ENCODE data around the gene FOXJ3. TPM values are rescaled to one million over a fixed set of nuclear protein-coding genes. Genes with fewer than 3 reads are reported as not detected.

The FOXJ3 gene
- total RNA-seq: 15.2 and 22.6 TPM in 2 replicates
- polyA plus RNA-seq: 29.5 and 31.1 TPM in 2 replicates
- 14.0 and 14.2 TPM in 2 replicates for polyA plus RNA-seq (2012)
- 19.5 and 22.7 TPM in 2 replicates for polyA minus RNA-seq (ENCODE audit: low replicate concordance)

- Histone ChIP-seq H4K20me1 (ENCODE audit: control insufficient read depth, extremely low read depth, insufficient read depth, low read length) (no peaks in the 10 kb centered on the region), H3K36me3 (ENCODE audit: control insufficient read depth, insufficient read depth, low read length) (no peaks in the 10 kb centered on the region), H2AFZ (ENCODE audit: low read length) (peak within 1 kb of the TSS; percentile 91), H3K4me2 (ENCODE audit: extremely low read depth, insufficient read depth, low read length) (peak within 1 kb of the TSS; percentile 94), H3K4me3 (replicated peaks in 1 of 4; ENCODE audit: control extremely low read depth in 1 of 4, insufficient read depth in 1 of 4, low read depth in 3 of 4, low read length in 4 of 4) (peak within 1 kb of the TSS; percentile 76 to 95 (median 88)), H3K79me2 (ENCODE audit: control insufficient read depth, insufficient read depth, low read length) (peaks cover 43% of the 10 kb centered on the region), H3K27ac (ENCODE audit: insufficient read depth, low read length) (peak within 1 kb of the TSS; percentile 82), H3K9me3 (ENCODE audit: control insufficient read depth, insufficient read depth, low read depth, low read length) (no peaks in the 10 kb centered on the region), H3K27me3 (ENCODE audit: control insufficient read depth, insufficient read depth, low read length) (no peaks in the 10 kb centered on the region), H3K9ac (ENCODE audit: insufficient read depth, low read length) (peak within 1 kb of the TSS; percentile 92), H3K4me1 (ENCODE audit: control insufficient read depth, extremely low read depth, insufficient read depth, low read length) (peaks cover 2% of the 10 kb centered on the region)
- no peak for TF ChIP-seq EZH2 (IDR thresholded peaks at IDR 0.05; ENCODE audit: low read length, missing control alignments)
- no peak for TF ChIP-seq CTCF (conservative IDR thresholded peaks at IDR 0.05 in 1 of 2, IDR thresholded peaks at IDR 0.05 in 1 of 2; ENCODE audit: low read depth in 1 of 2, low read length in 2 of 2)
- peak; percentile 97 for DNase-seq (ENCODE audit: low read depth in 2 of 2)
Measured at GRCh38 chr1:42335050-42335808, at the start of gene FOXJ3. TSS of gene FOXJ3 (minus strand) at chr1:42335235. CDS start at chr1:42311093, 24,142 bp downstream.

- peaks cover 18% of the 10 kb centered on the region for H3K27me3 ChIP-seq (ENCODE audit: control insufficient read depth, insufficient read depth, low read length)
- no peaks in the 10 kb centered on the region for H3K4me1 ChIP-seq (ENCODE audit: control insufficient read depth, extremely low read depth, insufficient read depth, low read length)
- TF ChIP-seq CTCF (conservative IDR thresholded peaks at IDR 0.05 in 1 of 2, IDR thresholded peaks at IDR 0.05 in 1 of 2; ENCODE audit: low read depth in 1 of 2, low read length in 2 of 2): no peak
- TF ChIP-seq EZH2 (IDR thresholded peaks at IDR 0.05; ENCODE audit: low read length, missing control alignments): peak; percentile 70
- H3K36me3 ChIP-seq (ENCODE audit: control insufficient read depth, insufficient read depth, low read length): no peaks in the 10 kb centered on the region
- no peaks in the 10 kb centered on the region for H4K20me1 ChIP-seq (ENCODE audit: control insufficient read depth, extremely low read depth, insufficient read depth, low read length)
- no peak for DNase-seq (ENCODE audit: low read depth in 2 of 2)
- H3K9me3 ChIP-seq (ENCODE audit: control insufficient read depth, insufficient read depth, low read depth, low read length): no peaks in the 10 kb centered on the region
- H3K4me3 ChIP-seq (replicated peaks in 1 of 4; ENCODE audit: control extremely low read depth in 1 of 4, insufficient read depth in 1 of 4, low read depth in 3 of 4, low read length in 4 of 4): peak overlapping the region in 1 of 4 experiments; percentile 21
- H3K4me2 ChIP-seq (ENCODE audit: extremely low read depth, insufficient read depth, low read length): no peak overlapping the region
- H3K27ac ChIP-seq (ENCODE audit: insufficient read depth, low read length): no peak overlapping the region
- H2AFZ ChIP-seq (ENCODE audit: low read length): no peak overlapping the region
- no peak overlapping the region for H3K9ac ChIP-seq (ENCODE audit: insufficient read depth, low read length)
- H3K79me2 ChIP-seq (ENCODE audit: control insufficient read depth, insufficient read depth, low read length): no peaks in the 10 kb centered on the region
Measured at GRCh38 chr1:42381280-42381673, 46.2 kb upstream of the FOXJ3 start.

- Histone ChIP-seq H3K4me3 (replicated peaks in 1 of 4; ENCODE audit: control extremely low read depth in 1 of 4, insufficient read depth in 1 of 4, low read depth in 3 of 4, low read length in 4 of 4) (peak within 1 kb of the TSS in 3 of 4 experiments; percentile 21 to 46 (median 21)), H3K4me2 (ENCODE audit: extremely low read depth, insufficient read depth, low read length) (peak within 1 kb of the TSS; percentile 64), H3K9ac (ENCODE audit: insufficient read depth, low read length) (no peak within 1 kb of the TSS), H2AFZ (ENCODE audit: low read length) (peak within 1 kb of the TSS; percentile 53), H3K4me1 (ENCODE audit: control insufficient read depth, extremely low read depth, insufficient read depth, low read length) (no peaks in the 10 kb centered on the region), H3K9me3 (ENCODE audit: control insufficient read depth, insufficient read depth, low read depth, low read length) (no peaks in the 10 kb centered on the region), H3K27me3 (ENCODE audit: control insufficient read depth, insufficient read depth, low read length) (peaks cover 18% of the 10 kb centered on the region), H3K79me2 (ENCODE audit: control insufficient read depth, insufficient read depth, low read length) (no peaks in the 10 kb centered on the region), H3K27ac (ENCODE audit: insufficient read depth, low read length) (no peak within 1 kb of the TSS), H3K36me3 (ENCODE audit: control insufficient read depth, insufficient read depth, low read length) (no peaks in the 10 kb centered on the region), H4K20me1 (ENCODE audit: control insufficient read depth, extremely low read depth, insufficient read depth, low read length) (no peaks in the 10 kb centered on the region)
- peak; percentile 6 to 20 for DNase-seq (ENCODE audit: low read depth in 2 of 2)
- TF ChIP-seq EZH2 (IDR thresholded peaks at IDR 0.05; ENCODE audit: low read length, missing control alignments) (no peak), CTCF (conservative IDR thresholded peaks at IDR 0.05 in 1 of 2, IDR thresholded peaks at IDR 0.05 in 1 of 2; ENCODE audit: low read depth in 1 of 2, low read length in 2 of 2) (no peak)
Measured at GRCh38 chr1:42380586-42381279, 45.7 kb upstream of the FOXJ3 start, which contains the start of gene RIMKLA. TSS of gene RIMKLA (plus strand) at chr1:42380792. CDS start at chr1:42380935, 143 bp downstream.
